T47D (cell line): ENCODE results near the gene FAM32A.

Experiments used
- DNase-seq, 2 experiments: peaks; one replicate each; pipeline versions ENCODE4 v3.0.0 to v3.0.0-alpha.2; 2011 to 2012; ENCODE audit warnings: low read depth in 1 of 2, low spot score in 1 of 2
- JUND ChIP-seq: IDR thresholded peaks from 2 replicates; pipeline ENCODE4 v1.6.1; 2012; ENCODE audit warnings: low read depth
- in situ Hi-C: cut with HindIII; loops from 2 replicates; pipeline ENCODE4 v1.10.0; 2016; ENCODE audit warnings: low sequenced_read_pairs, low pct_unique_long_range_greater_than_20kb

FAM32A gene

GRCh38 chr19:16234552-16235445, 49.6 kb downstream of the FAM32A start:
- in situ Hi-C loops: no loop called here
- no peak for TF ChIP-seq JUND
- DNase-seq: no peak

DNA sequence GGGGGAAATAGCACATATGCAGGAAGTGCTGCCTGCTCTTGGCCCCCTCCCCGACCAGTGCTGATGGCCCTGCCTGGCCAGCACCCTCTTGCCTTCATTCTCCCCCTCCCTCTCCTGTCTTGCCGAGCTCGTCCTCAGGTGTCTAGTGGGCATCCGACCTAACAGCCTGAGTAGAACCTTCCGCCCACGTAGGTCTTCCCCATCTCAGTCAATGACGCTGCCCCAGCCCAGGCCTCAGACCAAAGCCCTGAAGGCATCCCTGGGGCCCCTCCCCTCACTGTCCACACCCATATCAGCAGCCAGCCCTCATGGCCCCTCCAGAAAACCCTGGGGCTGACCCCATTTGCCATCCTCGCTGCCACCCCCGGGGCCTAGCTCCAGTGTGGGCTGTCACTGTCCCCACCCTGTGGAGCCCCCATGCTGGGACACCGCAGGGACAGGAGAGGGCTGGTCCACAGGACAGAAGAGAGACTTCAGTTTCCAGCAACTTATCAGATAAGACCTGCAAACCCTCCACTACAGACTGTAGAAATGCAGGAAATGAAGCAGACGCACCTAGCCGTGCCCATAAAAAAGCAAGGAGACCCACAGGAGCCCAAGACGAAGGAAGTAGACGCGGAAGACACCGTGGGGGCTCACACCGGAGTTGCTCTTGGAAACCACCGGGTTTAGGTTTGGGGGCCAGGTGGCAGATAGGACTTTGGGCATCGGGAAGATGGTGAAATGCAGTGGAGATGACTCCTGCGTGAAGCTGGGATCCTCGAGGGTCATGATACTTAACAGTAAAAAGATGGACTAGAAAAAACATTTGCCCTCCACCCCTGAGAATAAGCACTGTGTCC, 50.8 kb downstream of the FAM32A start:
- in situ Hi-C loops: no loop called here
- no peak for TF ChIP-seq JUND
- no peak for DNase-seq
